A673 (cell line): ENCODE results near the gene SUFU. TPM values are rescaled to one million over a fixed set of nuclear protein-coding genes. Genes with fewer than 3 reads are reported as not detected.

Source experiments
- BruUV-seq: library from RNA; stranded (reverse); fragments of 400-500 nt; replicated peaks from 2 replicates; lab custom pipeline; 2021; lab: Mats Ljungman, UMichigan
- CTCF ChIA-PET: fragments of 300-600 bp; sonication (Branson Sonifier 250); formaldehyde crosslinking; loops from one replicate; lab custom pipeline; 2022; ENCODE audit warnings: antibody characterized with exemption; lab: Charles Lee
- POLR2A ChIA-PET: fragments of 300-600 bp; sonication (Branson Sonifier 250); formaldehyde crosslinking; loops from one replicate; lab custom pipeline; 2022; ENCODE audit warnings: antibody characterized with exemption; ENCODE audit not compliant: low non-redundant PET; lab: Charles Lee
- DNase-seq: peaks from one replicate; pipeline ENCODE4 v3.0.0-alpha.2; 2015; ENCODE audit warnings: low spot score
- H3K27ac ChIP-seq: fragments of 200-600 bp; sonication (generic); 2 replicates; pipeline ENCODE4 v1.5.1; 2016; ENCODE audit warnings: mixed run types, low read depth, mild to moderate bottlenecking, mixed read lengths, antibody characterized with exemption, low read length; ENCODE audit not compliant: poor library complexity, severe bottlenecking
- H3K27me3 ChIP-seq: fragments of 200-600 bp; sonication (generic); replicated peaks from 2 replicates; pipeline ENCODE4 v1.6.1; 2017; ENCODE audit warnings: mixed run types, low read depth, mild to moderate bottlenecking, mixed read lengths, antibody characterized with exemption, low read length; ENCODE audit not compliant: insufficient read depth, poor library complexity
- H3K36me3 ChIP-seq: fragments of 200-600 bp; sonication (generic); 2 replicates; pipeline ENCODE4 v1.6.1; 2016; ENCODE audit warnings: mixed run types, mild to moderate bottlenecking, mixed read lengths, antibody characterized with exemption, low read length; ENCODE audit not compliant: insufficient read depth, poor library complexity, severe bottlenecking
- H3K4me1 ChIP-seq: fragments of 200-600 bp; sonication (generic); 2 replicates; pipeline ENCODE4 v1.6.1; 2017; ENCODE audit warnings: mixed run types, mild to moderate bottlenecking, mixed read lengths, antibody characterized with exemption, low read length; ENCODE audit not compliant: insufficient read depth, poor library complexity, severe bottlenecking
- H3K4me3 ChIP-seq: fragments of 200-600 bp; sonication (generic); 2 replicates; pipeline ENCODE4 v1.5.1; 2016; ENCODE audit warnings: low read depth, mixed run types, mild to moderate bottlenecking, mixed read lengths, low read length; ENCODE audit not compliant: poor library complexity, severe bottlenecking
- H3K9me3 ChIP-seq: fragments of 200-600 bp; sonication (generic); 2 replicates; pipeline ENCODE4 v1.6.1; 2016; ENCODE audit warnings: mixed run types, low read depth, mild to moderate bottlenecking, mixed read lengths, antibody characterized with exemption, low read length; ENCODE audit not compliant: poor library complexity, severe bottlenecking
- CTCF ChIP-seq: fragments of 300-800, 200-600 bp; sonication (generic); conservative IDR thresholded peaks from 2 replicates; pipeline ENCODE4 v1.5.1; 2017; ENCODE audit warnings: low read depth, mild to moderate bottlenecking, antibody characterized with exemption, low read length, moderate library complexity, mixed read lengths
- EZH2 ChIP-seq: fragments of 200-600 bp; sonication (generic); IDR thresholded peaks from 2 replicates; pipeline ENCODE4 v1.6.1; 2017; ENCODE audit warnings: borderline replicate concordance, low read depth, mild to moderate bottlenecking, mixed read lengths, antibody characterized with exemption, low read length; ENCODE audit not compliant: poor library complexity, severe bottlenecking
- intact Hi-C: fragments of 100-400 bp; cut with micrococcal nuclease; formaldehyde crosslinking; loops from one replicate; pipeline ENCODE4 v1.10.0; 2022; ENCODE audit not compliant: unreplicated experiment
- total RNA-seq: library from RNA; stranded (reverse); gene quantifications from 2 replicates; pipeline ENCODE4 v1.2.3, GENCODE V29; 2021

The SUFU gene
- total RNA-seq, 1 experiment from 2014 or later = 20.5 TPM

GRCh38 chr10:102617041-102617440 is 113.3 kb downstream of the SUFU start:
- no TSS peak for BruUV-seq
- TF ChIP-seq CTCF = no peak
- TF ChIP-seq EZH2 = no peak
- H3K4me3 ChIP-seq = no peak overlapping the region
- no peak overlapping the region for H3K27ac ChIP-seq
- H3K4me1 ChIP-seq = no peaks in the 10 kb centered on the region
- no peak for DNase-seq
- ChIA-PET CTCF (no interaction called here), POLR2A (no interaction called here)
- no peaks in the 10 kb centered on the region for H3K9me3 ChIP-seq
- peaks cover 5% of the 10 kb centered on the region for H3K36me3 ChIP-seq
- intact Hi-C loops = no loop called here
- no peaks in the 10 kb centered on the region for H3K27me3 ChIP-seq

GRCh38 chr10:102617816-102618215 is 114.0 kb downstream of the SUFU start:
- H3K4me3 ChIP-seq = no peak overlapping the region
- no peak for DNase-seq
- no TSS peak for BruUV-seq
- peaks cover 5% of the 10 kb centered on the region for H3K36me3 ChIP-seq
- ChIA-PET POLR2A (no interaction called here), CTCF (no interaction called here)
- no peaks in the 10 kb centered on the region for H3K9me3 ChIP-seq
- TF ChIP-seq EZH2 (no peak), CTCF (no peak)
- no peaks in the 10 kb centered on the region for H3K27me3 ChIP-seq
- H3K27ac ChIP-seq = no peak overlapping the region
- intact Hi-C loops = no loop called here
- no peaks in the 10 kb centered on the region for H3K4me1 ChIP-seq

GRCh38 chr10:102619281-102619981 is 115.7 kb downstream of the SUFU start:
- Histone ChIP-seq H3K4me3 (no peak overlapping the region), H3K27me3 (no peaks in the 10 kb centered on the region), H3K4me1 (no peaks in the 10 kb centered on the region), H3K27ac (no peak overlapping the region), H3K9me3 (no peaks in the 10 kb centered on the region), H3K36me3 (peaks cover 5% of the 10 kb centered on the region)
- no peak for TF ChIP-seq CTCF
- no peak for TF ChIP-seq EZH2
- intact Hi-C loops = no loop called here
- ChIA-PET POLR2A (no interaction called here), CTCF (no interaction called here)
- DNase-seq = no peak
- no TSS peak for BruUV-seq
